Loucy (cell line): Measurements from ENCODE around the gene PRR29.

ENCODE experiments used
- EZH2phosphoT487 ChIP-seq: fragments of 200-600 bp; IDR thresholded peaks from 2 replicates; pipeline ENCODE4 v1.6.1; 2018; ENCODE audit warnings: antibody characterized with exemption, mild to moderate bottlenecking, moderate library complexity, borderline replicate concordance
- TF ChIP-seq, protein P1 (sequence below): fragments of 200-600 bp; sonication (generic); conservative IDR thresholded peaks from 2 replicates; pipeline ENCODE4 v1.5.1; 2014; ENCODE audit warnings: mild to moderate bottlenecking, antibody characterized with exemption, low read length

DNA sequence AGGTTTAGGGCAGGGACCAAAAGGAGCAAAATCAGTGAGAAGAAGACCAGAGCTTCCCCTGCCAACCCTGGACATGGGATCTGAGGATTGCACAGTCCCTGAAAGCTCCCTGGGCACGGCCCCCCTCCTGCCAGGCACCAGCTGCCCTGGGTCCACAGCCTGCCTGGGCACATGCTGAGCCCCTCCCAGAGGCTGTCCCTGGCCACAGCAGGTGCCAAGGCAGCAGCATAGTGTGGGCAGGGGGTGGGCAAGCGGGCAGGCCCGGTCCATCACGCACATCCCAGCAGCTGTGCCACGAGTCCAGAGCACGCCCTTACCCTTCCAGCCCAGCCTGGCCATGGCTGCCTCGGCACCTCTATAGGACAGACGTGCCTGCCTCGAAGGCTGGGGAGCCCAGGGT lies 38.1 kb upstream of the PRR29 start:
- TF ChIP-seq, protein P1, sequence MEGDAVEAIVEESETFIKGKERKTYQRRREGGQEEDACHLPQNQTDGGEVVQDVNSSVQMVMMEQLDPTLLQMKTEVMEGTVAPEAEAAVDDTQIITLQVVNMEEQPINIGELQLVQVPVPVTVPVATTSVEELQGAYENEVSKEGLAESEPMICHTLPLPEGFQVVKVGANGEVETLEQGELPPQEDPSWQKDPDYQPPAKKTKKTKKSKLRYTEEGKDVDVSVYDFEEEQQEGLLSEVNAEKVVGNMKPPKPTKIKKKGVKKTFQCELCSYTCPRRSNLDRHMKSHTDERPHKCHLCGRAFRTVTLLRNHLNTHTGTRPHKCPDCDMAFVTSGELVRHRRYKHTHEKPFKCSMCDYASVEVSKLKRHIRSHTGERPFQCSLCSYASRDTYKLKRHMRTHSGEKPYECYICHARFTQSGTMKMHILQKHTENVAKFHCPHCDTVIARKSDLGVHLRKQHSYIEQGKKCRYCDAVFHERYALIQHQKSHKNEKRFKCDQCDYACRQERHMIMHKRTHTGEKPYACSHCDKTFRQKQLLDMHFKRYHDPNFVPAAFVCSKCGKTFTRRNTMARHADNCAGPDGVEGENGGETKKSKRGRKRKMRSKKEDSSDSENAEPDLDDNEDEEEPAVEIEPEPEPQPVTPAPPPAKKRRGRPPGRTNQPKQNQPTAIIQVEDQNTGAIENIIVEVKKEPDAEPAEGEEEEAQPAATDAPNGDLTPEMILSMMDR: no peak
- no peak for TF ChIP-seq EZH2phosphoT487
